ENCODE measurements around the gene IFT88. TPM values are rescaled to one million over a fixed set of nuclear protein-coding genes. Genes with fewer than 3 reads are reported as not detected.

Gene IFT88, protein sequence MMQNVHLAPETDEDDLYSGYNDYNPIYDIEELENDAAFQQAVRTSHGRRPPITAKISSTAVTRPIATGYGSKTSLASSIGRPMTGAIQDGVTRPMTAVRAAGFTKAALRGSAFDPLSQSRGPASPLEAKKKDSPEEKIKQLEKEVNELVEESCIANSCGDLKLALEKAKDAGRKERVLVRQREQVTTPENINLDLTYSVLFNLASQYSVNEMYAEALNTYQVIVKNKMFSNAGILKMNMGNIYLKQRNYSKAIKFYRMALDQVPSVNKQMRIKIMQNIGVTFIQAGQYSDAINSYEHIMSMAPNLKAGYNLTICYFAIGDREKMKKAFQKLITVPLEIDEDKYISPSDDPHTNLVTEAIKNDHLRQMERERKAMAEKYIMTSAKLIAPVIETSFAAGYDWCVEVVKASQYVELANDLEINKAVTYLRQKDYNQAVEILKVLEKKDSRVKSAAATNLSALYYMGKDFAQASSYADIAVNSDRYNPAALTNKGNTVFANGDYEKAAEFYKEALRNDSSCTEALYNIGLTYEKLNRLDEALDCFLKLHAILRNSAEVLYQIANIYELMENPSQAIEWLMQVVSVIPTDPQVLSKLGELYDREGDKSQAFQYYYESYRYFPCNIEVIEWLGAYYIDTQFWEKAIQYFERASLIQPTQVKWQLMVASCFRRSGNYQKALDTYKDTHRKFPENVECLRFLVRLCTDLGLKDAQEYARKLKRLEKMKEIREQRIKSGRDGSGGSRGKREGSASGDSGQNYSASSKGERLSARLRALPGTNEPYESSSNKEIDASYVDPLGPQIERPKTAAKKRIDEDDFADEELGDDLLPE
- 9.4 to 12.5 TPM (median 9.5 TPM) in 5 replicates for total RNA-seq (2022; extraction: Qiagen RNA extraction; ENCODE audit: low read depth)

DNA sequence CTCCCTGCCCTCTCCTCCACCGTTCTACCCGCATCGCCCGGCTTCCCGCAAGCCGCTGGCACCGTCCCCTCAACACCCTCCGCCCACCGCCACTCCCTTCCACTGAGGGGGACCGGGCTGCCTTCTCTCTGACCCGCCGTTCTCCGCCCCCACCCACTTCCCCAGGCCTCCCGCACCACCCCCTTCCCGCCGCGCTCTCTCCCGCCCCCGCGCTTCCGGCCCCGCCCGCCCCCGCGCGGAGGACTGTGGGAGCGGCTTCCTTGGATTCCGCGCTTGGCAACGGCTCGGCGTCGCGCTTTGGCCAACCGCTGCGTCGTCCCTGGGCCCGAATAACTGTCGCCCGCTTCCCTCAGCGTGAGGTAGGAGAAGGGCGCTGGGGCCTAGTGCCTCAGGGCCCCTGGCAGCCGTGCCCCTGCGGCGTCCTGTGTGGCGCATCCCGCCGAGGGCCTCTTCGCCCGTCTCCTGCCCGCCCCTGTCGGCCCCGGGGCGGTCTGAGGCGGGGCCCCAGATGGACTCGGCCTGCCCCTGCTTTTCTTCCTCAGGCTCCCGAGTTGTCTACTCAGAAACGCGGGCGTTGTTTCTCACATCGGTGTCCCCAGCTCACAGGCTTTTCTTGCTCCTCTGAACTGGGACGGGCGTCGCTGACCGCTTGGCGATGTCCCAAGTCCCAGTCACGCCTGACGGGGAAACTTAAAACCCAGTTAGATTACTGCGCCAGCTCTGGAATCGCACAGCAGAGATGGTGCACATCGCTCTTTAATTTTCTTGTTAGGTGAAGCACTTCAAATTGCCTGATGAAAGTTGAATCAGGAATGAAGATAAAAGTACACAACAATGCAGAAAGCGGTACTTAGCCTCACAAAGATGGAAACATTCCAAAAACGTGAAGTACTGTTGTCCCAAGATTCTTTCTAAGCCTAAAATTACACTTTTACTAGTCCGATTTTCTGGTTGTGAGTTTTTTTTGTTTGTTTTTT, at the start of gene IFT88:
IFT88 (plus strand) TSS at position 260 of the 977 bp plus-strand sequence. CDS start 7,229 bp downstream, outside the sequence.

DNA sequence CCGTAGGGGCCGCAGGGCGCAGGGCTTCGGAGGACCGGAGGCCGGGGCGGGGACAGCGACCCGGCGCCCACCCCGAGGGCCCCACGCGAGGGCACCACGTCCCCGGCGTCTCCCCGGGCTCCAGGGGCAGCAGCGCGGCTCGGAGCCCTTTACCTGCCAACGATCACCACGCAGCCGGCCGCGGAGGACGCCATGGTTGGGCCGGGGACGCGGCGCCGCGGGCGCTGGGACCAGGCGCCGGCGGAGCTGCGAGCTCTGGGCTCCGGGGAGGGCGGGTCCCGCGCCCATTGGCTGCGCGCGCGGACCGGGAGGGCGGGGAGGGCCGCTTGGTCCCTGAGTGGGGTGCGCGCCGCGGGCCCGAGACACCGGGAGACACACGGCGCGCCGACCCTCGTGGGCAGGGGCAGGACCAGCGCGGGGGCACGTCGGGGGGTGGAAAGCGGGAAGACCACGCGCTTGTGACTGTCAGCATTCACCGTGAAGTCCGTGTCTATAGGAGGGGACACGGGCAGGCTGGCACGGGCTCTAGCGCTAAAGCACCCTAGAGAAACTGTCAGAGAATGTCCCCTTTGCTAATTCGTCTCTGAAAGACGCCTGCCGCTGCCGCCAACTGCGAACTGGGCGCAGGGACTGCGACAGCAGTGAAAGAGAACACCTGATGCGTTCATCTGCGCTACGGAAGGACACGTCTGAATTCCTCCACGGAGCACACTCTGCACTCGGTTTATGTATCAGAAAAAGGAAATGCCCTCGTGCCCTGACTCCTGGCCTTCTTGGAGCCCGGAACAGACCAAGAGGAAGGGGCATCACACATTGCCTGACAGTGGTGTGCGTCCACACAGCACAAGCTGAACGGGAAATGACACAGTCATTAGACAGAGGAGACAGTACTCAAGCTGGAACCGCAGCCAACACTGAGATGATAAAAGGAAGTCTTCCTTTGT, 41.1 kb upstream of the IFT88 start, which contains the start of gene CRYL1:
CRYL1 (minus strand) TSS at position 257 of the 944 bp plus-strand sequence; CDS start at position 194, 63 bp downstream.

DNA sequence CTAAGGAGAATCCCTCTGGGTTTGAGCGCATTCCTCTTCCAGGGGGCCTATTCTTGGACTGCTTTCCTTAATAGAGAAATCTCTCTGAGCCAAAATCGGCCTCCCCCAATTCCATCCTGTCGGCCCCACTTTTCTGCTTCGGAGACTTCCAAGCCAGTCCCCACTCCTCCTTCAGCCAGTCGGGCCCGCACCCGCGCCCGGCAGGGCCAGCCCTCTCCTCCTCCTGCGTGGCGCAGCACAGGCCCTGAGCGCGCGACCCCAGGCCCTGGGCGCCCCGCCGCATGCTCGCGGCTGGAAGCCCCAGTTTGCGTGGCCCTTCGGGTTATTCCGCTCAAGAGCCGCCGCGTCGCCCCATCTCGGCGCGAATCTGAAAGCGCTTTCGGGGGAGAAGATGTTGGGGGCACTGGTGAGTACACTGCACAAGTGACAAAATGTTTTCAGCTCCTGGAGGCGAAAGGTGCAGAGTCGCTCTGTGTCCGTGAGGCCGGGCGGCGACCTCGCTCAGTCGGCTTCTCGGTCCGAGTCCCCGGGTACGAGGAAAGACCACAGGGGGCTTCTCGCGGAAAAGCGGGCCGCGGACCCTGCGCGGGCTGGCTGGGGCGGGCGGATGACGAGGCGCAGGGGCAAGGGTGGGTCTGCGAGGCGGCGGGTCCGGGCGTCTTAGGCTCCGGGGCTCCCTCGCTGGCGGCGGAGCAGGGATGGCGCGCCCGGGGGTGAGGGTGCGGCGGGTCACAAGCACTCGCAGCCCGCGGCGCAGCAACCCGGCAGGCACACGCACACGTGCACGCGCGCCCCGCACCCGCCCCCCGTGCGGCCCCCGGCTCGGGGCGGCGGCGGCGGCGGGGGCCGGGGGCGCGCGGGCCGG, 136.2 kb downstream of the IFT88 start, which contains the start of gene IL17D:
IL17D (plus strand) TSS at position 785 of the 865 bp plus-strand sequence. CDS start 303 bp downstream, outside the sequence.

Other genes with a start within 250 kb of the IFT88 start
- gene CRYL1, start 41.3 kb upstream of the IFT88 start, total RNA-seq (2022; extraction: Qiagen RNA extraction; ENCODE audit: low read depth), result 5.4 to 6.5 TPM (median 6.0 TPM) in 5 replicates
- gene IL17D, start 136.5 kb downstream of the IFT88 start, total RNA-seq (2022; extraction: Qiagen RNA extraction; ENCODE audit: low read depth), result 0.98 to 1.4 TPM (median 1.1 TPM) in 5 replicates
- gene EEF1AKMT1, start 206.8 kb downstream of the IFT88 start, total RNA-seq (2022; extraction: Qiagen RNA extraction; ENCODE audit: low read depth), result 4.4 to 5.3 TPM (median 4.9 TPM) in 5 replicates